ENCODE measurements around the gene M6PR.
"Not testable (repeated sequence)": the region's sequence is repeated elsewhere in the genome, so short reads cannot be mapped to it uniquely, and the experiment has no call there.

DNA sequence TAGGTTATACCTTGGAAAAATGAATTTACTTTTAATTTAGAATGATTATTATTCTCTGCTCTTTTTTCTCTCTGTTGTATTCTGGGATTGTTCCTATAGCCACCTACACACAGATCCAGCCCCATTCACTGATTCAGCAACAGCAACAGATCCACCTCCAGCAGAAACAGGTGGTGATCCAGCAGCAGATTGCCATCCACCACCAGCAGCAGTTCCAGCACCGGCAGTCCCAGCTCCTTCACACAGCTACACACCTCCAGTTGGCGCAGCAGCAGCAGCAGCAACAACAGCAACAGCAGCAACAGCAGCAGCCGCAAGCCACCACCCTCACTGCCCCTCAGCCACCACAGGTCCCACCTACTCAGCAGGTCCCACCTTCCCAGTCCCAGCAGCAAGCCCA lies 17.0 kb downstream of the M6PR start:
- TF ChIP-seq, protein P1, sequence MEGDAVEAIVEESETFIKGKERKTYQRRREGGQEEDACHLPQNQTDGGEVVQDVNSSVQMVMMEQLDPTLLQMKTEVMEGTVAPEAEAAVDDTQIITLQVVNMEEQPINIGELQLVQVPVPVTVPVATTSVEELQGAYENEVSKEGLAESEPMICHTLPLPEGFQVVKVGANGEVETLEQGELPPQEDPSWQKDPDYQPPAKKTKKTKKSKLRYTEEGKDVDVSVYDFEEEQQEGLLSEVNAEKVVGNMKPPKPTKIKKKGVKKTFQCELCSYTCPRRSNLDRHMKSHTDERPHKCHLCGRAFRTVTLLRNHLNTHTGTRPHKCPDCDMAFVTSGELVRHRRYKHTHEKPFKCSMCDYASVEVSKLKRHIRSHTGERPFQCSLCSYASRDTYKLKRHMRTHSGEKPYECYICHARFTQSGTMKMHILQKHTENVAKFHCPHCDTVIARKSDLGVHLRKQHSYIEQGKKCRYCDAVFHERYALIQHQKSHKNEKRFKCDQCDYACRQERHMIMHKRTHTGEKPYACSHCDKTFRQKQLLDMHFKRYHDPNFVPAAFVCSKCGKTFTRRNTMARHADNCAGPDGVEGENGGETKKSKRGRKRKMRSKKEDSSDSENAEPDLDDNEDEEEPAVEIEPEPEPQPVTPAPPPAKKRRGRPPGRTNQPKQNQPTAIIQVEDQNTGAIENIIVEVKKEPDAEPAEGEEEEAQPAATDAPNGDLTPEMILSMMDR (IDR thresholded peaks at IDR 0.05) = not testable (repeated sequence)
- TF ChIP-seq ZFX (IDR thresholded peaks at IDR 0.05; ENCODE audit: borderline replicate concordance) = not testable (repeated sequence)

Data from 22Rv1 (cell line).